HG03095 (cell line): ENCODE measurements around the gene TTC21A.
A peak's percentile ranks its signal among the peaks of the same experiment; 100 is the strongest.

Experiments
- ATAC-seq: cut with Tn5 transposase; IDR thresholded peaks from one replicate; pipeline ENCODE4 v1.9.1; 2021; ENCODE audit warnings: moderate library complexity; ENCODE audit not compliant: unreplicated experiment

TTC21A gene

DNA sequence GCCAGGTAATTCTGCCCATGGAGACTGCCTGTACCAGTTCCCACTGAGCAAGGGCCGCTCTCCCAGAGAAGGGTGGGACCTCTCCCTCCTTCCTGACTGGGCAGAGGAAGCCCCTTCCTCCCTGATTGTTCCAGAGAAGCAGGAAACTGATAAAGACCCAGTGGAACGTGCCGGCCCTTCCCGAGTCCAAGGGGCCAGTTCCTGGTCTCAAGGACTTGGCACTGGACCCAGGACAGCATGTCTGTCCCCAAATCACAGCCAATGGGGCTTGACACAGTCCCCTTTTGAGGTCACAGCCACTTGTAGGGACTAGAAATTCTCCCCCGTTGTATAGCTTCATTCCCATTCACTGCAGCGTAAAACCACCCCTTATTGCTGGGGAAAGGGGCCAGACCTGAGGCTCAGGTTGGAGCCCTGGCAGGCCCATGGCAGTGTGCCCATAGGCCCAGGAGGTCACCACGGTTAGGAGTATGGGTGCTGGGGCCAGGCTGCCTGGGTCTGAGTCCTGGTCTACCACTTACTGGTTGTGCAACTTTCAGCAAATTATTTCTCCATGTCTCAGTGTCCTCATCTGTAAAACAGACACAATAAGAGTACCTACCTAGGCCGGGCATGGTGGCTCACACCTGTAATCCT, 27.8 kb downstream of the TTC21A start:
- no peak for ATAC-seq

DNA sequence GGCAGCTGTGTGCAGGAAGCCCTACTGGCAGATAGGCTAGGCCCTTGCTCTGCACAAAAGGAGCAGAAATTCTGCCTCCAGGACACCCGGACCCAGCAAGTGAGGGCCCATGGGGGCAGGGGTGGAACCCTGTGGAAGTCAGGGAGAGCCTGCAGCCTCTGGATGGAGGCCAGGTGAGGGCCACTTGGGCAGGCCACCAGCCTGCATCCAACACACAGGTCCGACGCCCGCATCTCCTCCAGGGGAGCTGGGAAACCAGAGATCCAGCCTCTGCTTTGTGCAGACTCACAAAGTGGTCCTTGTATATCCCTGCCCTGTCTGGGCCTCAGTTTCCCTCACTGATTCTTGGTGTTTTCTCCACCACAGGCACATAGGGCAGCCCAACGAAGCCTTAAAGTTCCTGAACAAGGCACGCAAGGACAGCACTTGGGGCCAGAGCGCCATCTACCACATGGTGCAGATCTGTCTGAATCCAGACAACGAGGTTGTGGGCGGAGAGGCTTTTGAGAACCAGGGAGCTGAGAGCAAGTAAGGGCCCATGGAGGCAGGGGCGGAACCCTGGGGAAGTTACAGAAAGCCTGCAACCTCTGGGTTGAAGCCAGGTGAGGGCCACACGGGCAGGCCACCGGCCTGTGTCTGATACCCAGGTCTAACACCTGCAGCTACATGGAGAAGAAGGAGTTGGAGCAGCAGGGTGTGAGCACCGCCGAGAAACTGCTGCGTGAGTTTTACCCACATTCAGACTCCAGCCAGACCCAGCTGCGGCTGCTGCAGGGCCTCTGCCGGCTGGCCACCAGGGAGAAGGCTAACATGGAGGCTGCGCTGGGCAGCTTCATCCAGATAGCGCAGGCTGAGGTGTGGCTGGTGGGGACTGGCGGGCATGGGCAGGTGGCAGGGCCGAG, 29.3 kb downstream of the TTC21A start:
- no peak for ATAC-seq

DNA sequence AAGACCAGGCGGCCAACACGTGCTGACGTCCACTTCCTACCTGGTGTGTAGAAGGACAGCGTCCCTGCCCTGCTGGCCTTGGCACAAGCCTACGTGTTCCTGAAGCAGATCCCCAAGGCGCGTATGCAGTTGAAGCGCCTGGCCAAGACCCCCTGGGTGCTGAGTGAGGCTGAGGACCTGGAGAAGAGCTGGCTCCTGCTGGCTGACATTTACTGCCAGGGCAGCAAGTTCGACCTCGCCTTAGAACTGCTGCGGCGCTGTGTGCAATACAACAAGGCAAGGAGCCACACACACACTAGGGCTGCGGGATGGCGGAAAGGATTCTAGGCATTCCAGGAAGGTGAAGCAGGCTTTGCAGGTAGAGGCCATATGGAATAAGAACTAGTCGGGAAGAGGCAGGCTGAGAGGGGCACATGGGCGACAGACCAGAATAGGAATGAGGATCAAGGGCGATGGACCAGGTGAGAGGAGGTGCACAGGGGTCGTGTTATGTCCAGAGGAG, 30.0 kb downstream of the TTC21A start:
- no peak for ATAC-seq

DNA sequence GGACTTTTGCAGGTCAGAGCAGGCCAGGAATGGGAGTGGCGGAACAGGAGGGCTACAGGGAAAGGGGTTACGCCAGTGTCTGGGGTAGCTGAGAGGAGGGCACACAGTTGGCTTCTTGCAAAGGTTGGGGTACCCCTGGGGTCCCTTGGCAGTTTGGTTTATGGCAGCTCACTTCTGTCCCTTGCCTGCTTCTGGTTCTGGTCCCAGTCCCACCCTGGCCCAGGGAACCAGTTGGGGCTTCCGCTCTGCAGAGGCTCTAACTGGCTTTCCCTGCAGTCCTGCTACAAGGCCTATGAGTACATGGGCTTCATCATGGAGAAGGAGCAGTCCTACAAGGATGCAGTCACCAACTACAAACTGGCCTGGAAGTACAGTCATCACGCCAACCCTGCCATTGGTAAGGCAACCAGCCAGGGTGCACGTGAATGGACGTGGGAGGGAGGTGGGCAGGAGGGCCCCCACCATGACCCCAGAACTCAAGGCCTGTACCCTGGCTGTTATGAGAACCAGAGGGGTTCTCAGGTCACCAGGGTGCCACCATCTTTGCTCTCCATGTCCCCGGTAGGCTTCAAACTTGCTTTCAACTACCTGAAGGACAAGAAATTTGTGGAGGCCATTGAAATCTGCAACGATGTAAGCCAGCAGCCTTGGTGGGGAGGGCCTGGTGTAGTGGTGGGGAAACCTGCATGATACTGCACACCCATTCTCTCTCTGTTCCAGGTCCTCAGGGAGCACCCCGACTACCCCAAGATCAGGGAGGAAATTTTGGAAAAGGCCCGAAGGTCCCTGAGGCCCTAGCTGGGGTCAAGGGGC, 30.7 kb downstream of the TTC21A start:
- no peak for ATAC-seq

GRCh38 chr3:39138804-39139415, 31.4 kb downstream of the TTC21A start:
- no peak for ATAC-seq

- ATAC-seq = no peak
Observed at GRCh38 chr3:39139442-39139841, 32.0 kb downstream of the TTC21A start.

GRCh38 chr3:39140341-39140971, 33.0 kb downstream of the TTC21A start:
- no peak for ATAC-seq

GRCh38 chr3:39141171-39141995, 33.9 kb downstream of the TTC21A start:
- ATAC-seq = no peak

DNA sequence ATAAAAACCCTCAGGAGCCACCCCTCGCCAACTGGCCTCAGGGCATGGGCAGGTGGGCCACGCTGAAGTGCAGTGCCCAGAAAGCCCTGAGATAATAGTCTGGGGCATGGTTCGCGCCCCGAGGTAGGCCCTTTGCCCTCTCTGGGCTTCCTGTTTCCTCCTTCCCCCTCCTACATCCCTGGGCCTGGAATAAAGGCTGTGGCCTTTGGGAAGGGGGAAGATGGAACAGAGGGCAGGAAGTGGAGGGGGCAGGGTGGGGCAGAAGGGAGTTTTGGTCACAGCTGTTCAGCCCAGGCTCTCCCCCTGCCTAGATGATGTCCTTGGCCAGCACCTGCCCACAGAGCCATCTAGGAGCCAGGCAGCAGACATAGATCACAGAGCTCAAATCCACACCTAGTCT, 34.6 kb downstream of the TTC21A start:
- no peak for ATAC-seq

DNA sequence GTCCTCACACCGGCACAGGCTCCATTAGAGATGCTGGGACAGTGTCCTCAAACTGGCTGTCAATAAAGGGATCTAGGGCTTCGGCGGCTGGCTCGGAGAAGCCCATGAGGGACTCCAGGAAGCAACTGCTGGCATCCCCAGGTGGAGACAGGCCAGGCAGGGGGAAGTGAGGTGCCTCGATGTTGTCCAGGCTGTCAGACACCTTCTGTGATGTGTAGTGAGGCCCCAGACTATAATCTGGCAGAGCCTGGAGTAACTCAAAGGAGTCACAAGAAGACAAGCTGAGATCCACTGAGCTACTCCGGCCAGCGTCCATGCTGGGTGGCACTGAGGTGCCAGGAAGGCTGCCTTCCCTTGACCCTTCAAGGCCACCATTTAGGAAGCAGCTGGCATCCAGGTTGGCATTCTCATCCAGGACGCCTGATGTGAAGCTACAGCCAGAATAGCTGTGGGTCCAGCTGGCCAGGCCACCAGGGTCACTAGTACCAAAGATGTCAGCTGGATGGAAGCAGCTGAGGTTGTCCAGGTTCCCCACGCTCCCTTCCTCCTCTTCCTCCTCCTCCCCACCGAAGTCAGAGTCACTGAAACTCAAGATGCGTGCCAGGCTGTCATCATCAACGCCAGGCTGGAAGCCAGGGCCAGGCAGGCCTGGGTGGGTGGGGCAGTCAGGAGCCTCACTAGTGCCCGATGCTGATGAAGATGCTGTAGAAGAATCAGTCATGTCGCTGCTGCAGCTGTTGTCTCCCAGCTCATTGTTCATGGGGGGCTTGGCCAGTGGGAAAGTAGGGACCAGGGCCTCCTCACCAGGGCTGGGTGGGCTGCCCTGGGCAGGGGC, 35.8 kb downstream of the TTC21A start:
- ATAC-seq = no peak

GRCh38 chr3:39144095-39144747, 36.7 kb downstream of the TTC21A start:
- ATAC-seq = no peak

DNA sequence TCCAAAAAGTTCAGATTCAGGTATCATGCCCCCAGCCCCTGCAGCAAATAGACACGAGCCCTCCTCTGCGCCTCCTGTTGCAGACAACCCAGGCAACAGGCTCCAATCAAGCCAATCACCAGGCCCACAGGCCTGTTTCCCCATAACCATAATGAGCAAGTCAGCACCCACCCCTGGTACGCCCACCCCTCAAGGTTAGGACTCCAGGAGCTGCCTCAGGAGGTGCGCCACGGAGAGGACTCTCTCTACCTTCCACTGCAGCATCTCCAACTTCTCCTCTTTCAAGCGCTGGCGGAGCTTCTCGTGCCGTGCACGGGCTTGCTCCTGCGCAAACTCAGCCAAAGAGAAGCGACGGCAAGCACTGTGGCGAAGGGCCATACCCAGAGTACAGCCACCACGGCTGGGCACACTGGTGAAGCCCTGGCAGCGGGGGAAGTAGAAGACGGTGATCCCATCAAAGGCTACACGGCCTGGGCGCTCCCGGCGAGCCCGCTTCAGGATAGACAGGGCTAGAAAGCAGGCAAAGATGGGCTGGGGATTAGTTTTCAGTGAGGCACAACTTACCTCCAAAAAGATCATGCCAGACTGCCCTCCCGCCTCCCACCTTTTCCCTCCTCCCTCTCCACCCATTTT, 37.4 kb downstream of the TTC21A start:
- ATAC-seq = no peak

DNA sequence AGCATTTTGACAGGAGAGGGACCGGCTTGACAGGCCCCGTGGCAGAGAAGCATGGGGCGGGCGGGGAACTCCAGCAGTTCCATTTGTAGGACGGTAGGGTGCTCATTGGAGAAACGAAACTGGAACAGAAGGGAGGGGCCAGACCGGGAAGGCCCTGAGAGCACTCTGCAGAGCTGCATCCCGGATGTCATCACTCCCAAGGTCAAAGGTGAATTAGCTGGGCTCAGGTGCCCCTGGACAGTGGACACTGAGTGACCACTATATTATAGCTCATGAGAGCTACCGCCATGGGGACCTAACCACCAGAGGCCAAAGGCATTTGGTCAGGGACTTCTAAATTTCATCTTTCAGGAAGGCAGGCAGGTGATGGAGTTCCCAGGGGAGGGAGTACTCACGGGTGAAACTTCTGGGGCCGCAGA, 38.6 kb downstream of the TTC21A start:
- ATAC-seq = no peak

DNA sequence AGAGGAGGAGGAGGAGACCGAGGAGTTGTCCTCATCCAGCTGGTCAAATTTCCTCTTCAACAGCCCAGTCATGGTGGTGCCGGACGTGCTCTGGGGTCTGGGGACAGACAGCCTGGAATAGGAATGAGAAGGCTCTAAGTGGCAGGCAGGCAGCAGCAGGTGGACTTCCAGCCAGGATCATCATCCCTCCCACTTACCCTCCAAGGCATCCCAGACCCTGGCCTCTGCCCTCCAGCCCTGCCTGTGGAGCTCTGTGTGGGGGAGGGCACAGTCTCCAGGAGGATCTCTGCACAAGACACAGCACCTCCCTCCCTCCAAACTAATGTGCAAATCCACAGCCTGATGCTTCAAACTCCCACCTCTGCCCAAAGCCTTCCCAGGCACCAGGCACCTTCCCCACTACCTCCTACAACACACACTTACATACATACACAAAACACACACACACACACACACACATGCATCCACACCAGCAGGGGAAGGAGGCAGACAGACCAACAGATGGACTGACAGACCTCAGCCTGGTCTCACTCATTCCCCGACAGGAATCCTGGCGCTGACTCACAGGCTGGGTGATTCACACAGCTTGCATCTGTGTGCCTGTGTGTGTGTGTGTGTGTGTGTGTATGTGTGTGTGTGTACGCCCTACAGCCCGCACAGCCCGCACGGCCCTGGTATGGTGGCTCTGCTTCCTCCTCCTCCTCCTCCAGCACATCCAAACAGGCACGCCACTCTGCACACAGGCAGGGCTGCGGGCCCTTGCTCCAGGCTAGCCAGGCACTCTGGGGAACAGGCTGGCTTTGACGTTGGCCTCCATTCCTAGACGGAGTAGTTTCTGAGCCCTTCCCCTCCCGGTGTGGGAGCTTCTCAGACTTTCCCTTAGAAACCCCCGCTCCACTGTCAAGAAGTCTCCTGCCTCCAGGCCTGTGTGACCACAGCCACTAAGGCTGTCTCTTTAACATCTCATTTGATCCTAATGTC, 39.4 kb downstream of the TTC21A start:
- no peak for ATAC-seq

DNA sequence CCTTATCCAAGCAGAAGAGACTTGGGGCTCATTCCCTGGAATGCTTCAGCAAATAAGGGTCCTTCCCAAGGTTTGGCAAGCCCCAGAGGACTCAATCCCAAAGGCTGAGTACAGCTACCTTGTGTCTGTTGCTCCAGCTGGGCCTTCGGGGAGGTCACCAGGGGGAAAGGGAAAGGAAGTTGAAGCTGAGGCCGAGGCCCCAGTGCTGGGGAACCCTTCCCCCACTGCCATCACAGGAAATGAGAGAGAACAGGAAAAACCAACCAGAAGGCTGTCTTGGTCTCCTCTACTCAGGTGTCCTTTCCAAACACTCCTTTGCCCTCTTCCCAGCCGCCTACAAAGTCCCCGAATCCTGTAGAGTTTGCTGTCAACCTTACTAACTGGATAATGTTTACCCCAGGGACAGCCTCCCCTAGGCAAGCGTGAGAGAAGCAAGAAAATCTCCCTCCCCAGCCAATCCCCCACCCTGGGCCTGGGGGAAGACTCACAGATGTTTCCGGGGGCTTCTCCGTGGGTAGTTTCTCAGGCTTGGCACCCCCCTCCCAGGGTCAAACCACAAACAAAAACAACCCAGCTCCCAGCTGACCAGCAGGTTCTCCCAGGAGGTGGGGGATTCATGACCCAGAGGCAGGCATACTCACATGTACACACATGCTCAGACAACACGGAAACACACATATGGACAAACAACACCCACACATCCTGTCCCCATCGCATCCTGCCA, 40.4 kb downstream of the TTC21A start:
- peak; percentile 26 for ATAC-seq
